ENCODE measurements around the gene ATG13.

GRCh38 chr11:46721286-46721685 is 103.9 kb downstream of the ATG13 start:
- TF ChIP-seq, protein P1, sequence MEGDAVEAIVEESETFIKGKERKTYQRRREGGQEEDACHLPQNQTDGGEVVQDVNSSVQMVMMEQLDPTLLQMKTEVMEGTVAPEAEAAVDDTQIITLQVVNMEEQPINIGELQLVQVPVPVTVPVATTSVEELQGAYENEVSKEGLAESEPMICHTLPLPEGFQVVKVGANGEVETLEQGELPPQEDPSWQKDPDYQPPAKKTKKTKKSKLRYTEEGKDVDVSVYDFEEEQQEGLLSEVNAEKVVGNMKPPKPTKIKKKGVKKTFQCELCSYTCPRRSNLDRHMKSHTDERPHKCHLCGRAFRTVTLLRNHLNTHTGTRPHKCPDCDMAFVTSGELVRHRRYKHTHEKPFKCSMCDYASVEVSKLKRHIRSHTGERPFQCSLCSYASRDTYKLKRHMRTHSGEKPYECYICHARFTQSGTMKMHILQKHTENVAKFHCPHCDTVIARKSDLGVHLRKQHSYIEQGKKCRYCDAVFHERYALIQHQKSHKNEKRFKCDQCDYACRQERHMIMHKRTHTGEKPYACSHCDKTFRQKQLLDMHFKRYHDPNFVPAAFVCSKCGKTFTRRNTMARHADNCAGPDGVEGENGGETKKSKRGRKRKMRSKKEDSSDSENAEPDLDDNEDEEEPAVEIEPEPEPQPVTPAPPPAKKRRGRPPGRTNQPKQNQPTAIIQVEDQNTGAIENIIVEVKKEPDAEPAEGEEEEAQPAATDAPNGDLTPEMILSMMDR (IDR thresholded peaks at IDR 0.05; ENCODE audit: low read length), result no peak
- no peak for TF ChIP-seq EZH2 (IDR thresholded peaks at IDR 0.05; ENCODE audit: borderline replicate concordance, low read length)

All from OCI-LY1 (cell line).